ENCODE results near the gene RAB11FIP5. TPM values are rescaled to one million over a fixed set of nuclear protein-coding genes. Genes with fewer than 3 reads are reported as not detected.

The RAB11FIP5 gene
- total RNA-seq, 1 experiment from 2014 or later: 12.9 TPM

- Histone ChIP-seq H3K4me3 (ENCODE audit: low read depth, low read length, poor library complexity, severe bottlenecking) (no peak overlapping the region), H3K36me3 (ENCODE audit: insufficient read depth, low read length, poor library complexity, severe bottlenecking) (no peaks in the 10 kb centered on the region), H3K9me3 (ENCODE audit: low read depth, low read length, poor library complexity, severe bottlenecking) (no peaks in the 10 kb centered on the region), H3K4me1 (ENCODE audit: insufficient read depth, low read length, poor library complexity, severe bottlenecking) (peaks cover 10% of the 10 kb centered on the region), H3K27me3 (replicated peaks; ENCODE audit: insufficient read depth, low read depth, low read length, poor library complexity) (no peaks in the 10 kb centered on the region), H3K27ac (ENCODE audit: low read depth, low read length, poor library complexity, severe bottlenecking) (no peak overlapping the region)
- no peak for DNase-seq (ENCODE audit: low spot score)
- intact Hi-C loops (cut with micrococcal nuclease; ENCODE audit: unreplicated experiment): no loop called here
- ChIA-PET CTCF (no interaction called here), POLR2A (ENCODE audit: low non-redundant PET) (no interaction called here)
- no peak for TF ChIP-seq EZH2 (IDR thresholded peaks at IDR 0.05; ENCODE audit: borderline replicate concordance, low read depth, low read length, poor library complexity, severe bottlenecking)
- TF ChIP-seq, protein P1, sequence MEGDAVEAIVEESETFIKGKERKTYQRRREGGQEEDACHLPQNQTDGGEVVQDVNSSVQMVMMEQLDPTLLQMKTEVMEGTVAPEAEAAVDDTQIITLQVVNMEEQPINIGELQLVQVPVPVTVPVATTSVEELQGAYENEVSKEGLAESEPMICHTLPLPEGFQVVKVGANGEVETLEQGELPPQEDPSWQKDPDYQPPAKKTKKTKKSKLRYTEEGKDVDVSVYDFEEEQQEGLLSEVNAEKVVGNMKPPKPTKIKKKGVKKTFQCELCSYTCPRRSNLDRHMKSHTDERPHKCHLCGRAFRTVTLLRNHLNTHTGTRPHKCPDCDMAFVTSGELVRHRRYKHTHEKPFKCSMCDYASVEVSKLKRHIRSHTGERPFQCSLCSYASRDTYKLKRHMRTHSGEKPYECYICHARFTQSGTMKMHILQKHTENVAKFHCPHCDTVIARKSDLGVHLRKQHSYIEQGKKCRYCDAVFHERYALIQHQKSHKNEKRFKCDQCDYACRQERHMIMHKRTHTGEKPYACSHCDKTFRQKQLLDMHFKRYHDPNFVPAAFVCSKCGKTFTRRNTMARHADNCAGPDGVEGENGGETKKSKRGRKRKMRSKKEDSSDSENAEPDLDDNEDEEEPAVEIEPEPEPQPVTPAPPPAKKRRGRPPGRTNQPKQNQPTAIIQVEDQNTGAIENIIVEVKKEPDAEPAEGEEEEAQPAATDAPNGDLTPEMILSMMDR (conservative IDR thresholded peaks at IDR 0.05; ENCODE audit: low read depth, low read length): no peak
- no TSS peak for BruUV-seq (replicated peaks)
Observed at GRCh38 chr2:73033142-73033765, 79.5 kb downstream of the RAB11FIP5 start.

- DNase-seq (ENCODE audit: low spot score): no peak
- CTCF ChIA-PET: no interaction called here
- intact Hi-C loops (cut with micrococcal nuclease; ENCODE audit: unreplicated experiment): no loop called here
- Histone ChIP-seq H3K27me3 (replicated peaks; ENCODE audit: insufficient read depth, low read depth, low read length, poor library complexity) (no peaks in the 10 kb centered on the region), H3K9me3 (ENCODE audit: low read depth, low read length, poor library complexity, severe bottlenecking) (no peaks in the 10 kb centered on the region), H3K27ac (ENCODE audit: low read depth, low read length, poor library complexity, severe bottlenecking) (no peak overlapping the region), H3K4me3 (ENCODE audit: low read depth, low read length, poor library complexity, severe bottlenecking) (no peak overlapping the region), H3K36me3 (ENCODE audit: insufficient read depth, low read length, poor library complexity, severe bottlenecking) (no peaks in the 10 kb centered on the region), H3K4me1 (ENCODE audit: insufficient read depth, low read length, poor library complexity, severe bottlenecking) (peaks cover 11% of the 10 kb centered on the region)
- TF ChIP-seq EZH2 (IDR thresholded peaks at IDR 0.05; ENCODE audit: borderline replicate concordance, low read depth, low read length, poor library complexity, severe bottlenecking): no peak
- TF ChIP-seq, protein P1 (conservative IDR thresholded peaks at IDR 0.05; ENCODE audit: low read depth, low read length): no peak
- POLR2A ChIA-PET (ENCODE audit: low non-redundant PET): no interaction called here
- no TSS peak for BruUV-seq (replicated peaks)
Observed at GRCh38 chr2:73032702-73033097, 80.0 kb downstream of the RAB11FIP5 start.

- ChIA-PET POLR2A (ENCODE audit: low non-redundant PET) (no interaction called here), CTCF (interaction anchor here (1.2 kb wide), 1 partner anchor 58 kb away, joined by 4 read pairs; no protein-coding TSS in a partner anchor)
- H3K4me3 ChIP-seq (ENCODE audit: low read depth, low read length, poor library complexity, severe bottlenecking): no peak overlapping the region
- no peaks in the 10 kb centered on the region for H3K9me3 ChIP-seq (ENCODE audit: low read depth, low read length, poor library complexity, severe bottlenecking)
- no peaks in the 10 kb centered on the region for H3K27me3 ChIP-seq (replicated peaks; ENCODE audit: insufficient read depth, low read depth, low read length, poor library complexity)
- no peak overlapping the region for H3K27ac ChIP-seq (ENCODE audit: low read depth, low read length, poor library complexity, severe bottlenecking)
- BruUV-seq (replicated peaks): no TSS peak
- no peak for DNase-seq (ENCODE audit: low spot score)
- intact Hi-C loops (cut with micrococcal nuclease; ENCODE audit: unreplicated experiment): no loop called here
- no peaks in the 10 kb centered on the region for H3K36me3 ChIP-seq (ENCODE audit: insufficient read depth, low read length, poor library complexity, severe bottlenecking)
- no peak for TF ChIP-seq EZH2 (IDR thresholded peaks at IDR 0.05; ENCODE audit: borderline replicate concordance, low read depth, low read length, poor library complexity, severe bottlenecking)
- TF ChIP-seq, protein P1 (conservative IDR thresholded peaks at IDR 0.05; ENCODE audit: low read depth, low read length): no peak
- peaks cover 11% of the 10 kb centered on the region for H3K4me1 ChIP-seq (ENCODE audit: insufficient read depth, low read length, poor library complexity, severe bottlenecking)
Observed at GRCh38 chr2:73031725-73032701, 80.7 kb downstream of the RAB11FIP5 start.
